ENCODE measurements around the gene FLT4. TPM values are rescaled to one million over a fixed set of nuclear protein-coding genes. Genes with fewer than 3 reads are reported as not detected.

The FLT4 gene
- total and polyA plus RNA-seq, 9 of the 15 experiments (the other 6 are each of a cell fraction or from before 2014, with no cell fraction given), result 0.01 to 0.42 (median 0.14) TPM; not detected in 2

- peaks cover 0 to 19% of the 10 kb centered on the region in 2 experiments; a peak in 3 of 5 replicates for H3K4me1 ChIP-seq (replicated peaks in 1 of 2; ENCODE audit: control insufficient read depth in 2 of 2, insufficient read depth in 2 of 2, low read length in 2 of 2)
- in situ Hi-C loops (cut with MboI), result loop anchor here (10.0 kb wide), 1 partner anchor 448 kb away; the partner anchor contains the start of gene RASGEF1C
- peaks cover 34 to 52% of the 10 kb centered on the region in 2 experiments for H3K27me3 ChIP-seq (ENCODE audit: control insufficient read depth in 2 of 2, insufficient read depth in 2 of 2, low read length in 2 of 2)
- no peaks in the 10 kb centered on the region for H3K9me1 ChIP-seq (ENCODE audit: control insufficient read depth, insufficient read depth, low read length)
- POLR2A ChIA-PET, result interaction anchor here (0.6 kb wide), 1 partner anchor 369 kb away, joined by 3 read pairs; no protein-coding TSS in a partner anchor
- FAIRE-seq, result no peak
- no peaks in the 10 kb centered on the region for H4K20me1 ChIP-seq (replicated peaks; ENCODE audit: control insufficient read depth, insufficient read depth, low read length)
- H3K4me2 ChIP-seq (ENCODE audit: insufficient read depth, low read length), result no peak overlapping the region
- intact Hi-C loops (cut with micrococcal nuclease), result no loop called here
- no peak overlapping the region for H3K27ac ChIP-seq (ENCODE audit: extremely low read depth, low read depth, low read length)
- BruUV-seq (replicated peaks), result no TSS peak
- no peak overlapping the region for H3K9ac ChIP-seq (ENCODE audit: insufficient read depth in 1 of 2, low read depth in 2 of 2, low read length in 2 of 2)
- no peak overlapping the region for H2AFZ ChIP-seq (ENCODE audit: low read depth, low read length)
- CTCF ChIA-PET (ENCODE audit: low intra/inter-chr PET ratio), result no interaction called here
- no peaks in the 10 kb centered on the region; the same call in 1 of the 2 replicates for H3K9me3 ChIP-seq (replicated peaks; ENCODE audit: control insufficient read depth, insufficient read depth, low read depth, low read length)
- no peak for ATAC-seq
- H3K4me3 ChIP-seq, result no peak overlapping the region
- no peaks in the 10 kb centered on the region for H3K79me2 ChIP-seq (ENCODE audit: control insufficient read depth, insufficient read depth, low read length)
- no peaks in the 10 kb centered on the region for H3K36me3 ChIP-seq (ENCODE audit: control insufficient read depth, insufficient read depth, low read length)
- WGBS (ENCODE audit: insufficient coverage, low coverage, missing lambda C conversion rate), result 4% methylated on average over 11 of the region's 11 CpGs
- TF ChIP-seq ZNF121 (CRISPR knock-in tag; conservative IDR thresholded peaks at IDR 0.05) (no peak), SNRNP70 (optimal IDR thresholded peaks at IDR 0.05; ENCODE audit: low read depth, low read length) (no peak), TAF15 (IDR thresholded peaks at IDR 0.05; ENCODE audit: low read depth, low read length) (no peak), CBX2 (IDR thresholded peaks at IDR 0.05; ENCODE audit: insufficient read depth, low read length, poor library complexity, severe bottlenecking) (peak; percentile 88)
- no peak for DNase-seq (ENCODE audit: extremely low read depth in 1 of 4, low spot score in 3 of 4)
Observed at GRCh38 chr5:180652346-180652745, 2.9 kb upstream of the FLT4 start.

- ATAC-seq, result peak; percentile 78
- Histone ChIP-seq H3K9ac (ENCODE audit: insufficient read depth in 1 of 2, low read depth in 2 of 2, low read length in 2 of 2) (peak overlapping the region in 1 of 2 experiments; percentile 17; a peak in 1 of 4 replicates), H3K27me3 (ENCODE audit: control insufficient read depth in 2 of 2, insufficient read depth in 2 of 2, low read length in 2 of 2) (peaks cover 48 to 88% of the 10 kb centered on the region in 2 experiments), H3K4me1 (replicated peaks in 1 of 2; ENCODE audit: control insufficient read depth in 2 of 2, insufficient read depth in 2 of 2, low read length in 2 of 2) (peaks cover 7 to 30% of the 10 kb centered on the region in 2 experiments; a peak in 4 of 5 replicates), H3K79me2 (ENCODE audit: control insufficient read depth, insufficient read depth, low read length) (no peaks in the 10 kb centered on the region), H2AFZ (ENCODE audit: low read depth, low read length) (no peak overlapping the region), H3K4me2 (ENCODE audit: insufficient read depth, low read length) (no peak overlapping the region; the same call in 1 of the 2 replicates), H4K20me1 (replicated peaks; ENCODE audit: control insufficient read depth, insufficient read depth, low read length) (peaks cover 10% of the 10 kb centered on the region; the same call in 1 of the 2 replicates), H3K9me1 (ENCODE audit: control insufficient read depth, insufficient read depth, low read length) (no peaks in the 10 kb centered on the region), H3K36me3 (ENCODE audit: control insufficient read depth, insufficient read depth, low read length) (no peaks in the 10 kb centered on the region), H3K4me3 (peak overlapping the region; percentile 22), H3K27ac (ENCODE audit: extremely low read depth, low read depth, low read length) (no peak overlapping the region), H3K9me3 (replicated peaks; ENCODE audit: control insufficient read depth, insufficient read depth, low read depth, low read length) (no peaks in the 10 kb centered on the region; the same call in 1 of the 2 replicates)
- DNase-seq (ENCODE audit: extremely low read depth in 1 of 4, low spot score in 3 of 4), result peak; percentile 32 to 82 (median 72)
- no peak for FAIRE-seq
- ChIA-PET POLR2A (no interaction called here), CTCF (ENCODE audit: low intra/inter-chr PET ratio) (no interaction called here)
- WGBS (ENCODE audit: insufficient coverage, low coverage, missing lambda C conversion rate), result 26% methylated on average over 31 of the region's 80 CpGs
- BruUV-seq (replicated peaks), result no TSS peak
- intact Hi-C loops (cut with micrococcal nuclease) (no loop called here), in situ Hi-C loops (cut with MboI) (no loop called here)
- TF ChIP-seq RUNX1 (IDR thresholded peaks at IDR 0.05; ENCODE audit: low read depth) (no peak), U2AF1 (optimal IDR thresholded peaks at IDR 0.05; ENCODE audit: low read depth, low read length) (no peak), KLF13 (tag; IDR thresholded peaks at IDR 0.05; ENCODE audit: borderline replicate concordance, low read depth) (no peak), EP400 (IDR thresholded peaks at IDR 0.05) (no peak), HSF4 (CRISPR knock-in tag; IDR thresholded peaks at IDR 0.05; ENCODE audit: borderline replicate concordance) (no peak), ZNF699 (CRISPR knock-in tag; IDR thresholded peaks at IDR 0.05; ENCODE audit: insufficient replicate concordance) (no peak), HMGN3 (IDR thresholded peaks at IDR 0.05; ENCODE audit: borderline replicate concordance, extremely low read depth, insufficient read length, low read depth, low read length) (peak; percentile 11)
Observed at GRCh38 chr5:180648658-180649296, 623 bp downstream of the FLT4 start.
